OCI-LY7 (cell line): Measurements from ENCODE around the gene AP1S3. TPM values are rescaled to one million over a fixed set of nuclear protein-coding genes. Genes with fewer than 3 reads are reported as not detected.

Experiments
- BruUV-seq: library from RNA; stranded (reverse); fragments of 400-500 nt; replicated peaks from 2 replicates; lab custom pipeline; 2021; lab: Mats Ljungman, UMichigan
- CTCF ChIA-PET: fragments of 300-600 bp; sonication (Branson Sonifier 250); formaldehyde crosslinking; loops from one replicate; lab custom pipeline; 2022; ENCODE audit warnings: antibody characterized with exemption; ENCODE audit not compliant: unreplicated experiment; lab: Charles Lee
- POLR2A ChIA-PET: fragments of 300-600 bp; sonication (Branson Sonifier 250); formaldehyde crosslinking; loops from one replicate; lab custom pipeline; 2022; ENCODE audit warnings: antibody characterized with exemption; lab: Charles Lee
- DNase-seq: peaks from one replicate; pipeline ENCODE4 v3.0.0-alpha.2; 2015; ENCODE audit warnings: low spot score
- H2AFZ ChIP-seq: fragments of 200-600 bp; sonication (generic), shearing (Covaris generic); 2 replicates; pipeline ENCODE4 v1.6.1; 2014; ENCODE audit warnings: mild to moderate bottlenecking, antibody characterized with exemption, low read length, moderate library complexity
- H3K27ac ChIP-seq: fragments of 200-600 bp; sonication (generic); 2 replicates; pipeline ENCODE4 v1.5.1; 2014; ENCODE audit warnings: mixed run types, low read depth, mild to moderate bottlenecking, moderate library complexity, low read length, inconsistent platforms; ENCODE audit not compliant: poor library complexity, severe bottlenecking
- H3K36me3 ChIP-seq: fragments of 200-600 bp; sonication (generic); 2 replicates; pipeline ENCODE4 v1.6.1; 2014; ENCODE audit warnings: mild to moderate bottlenecking, antibody characterized with exemption, low read length, moderate library complexity, mixed read lengths; ENCODE audit not compliant: insufficient read depth
- H3K4me1 ChIP-seq: fragments of 200-600 bp; sonication (generic); 2 replicates; pipeline ENCODE4 v1.5.1; 2014; ENCODE audit warnings: mild to moderate bottlenecking, low read length; ENCODE audit not compliant: insufficient read depth, poor library complexity, severe bottlenecking
- H3K4me2 ChIP-seq: fragments of 200-600 bp; sonication (generic); 2 replicates; pipeline ENCODE4 v1.6.1; 2014; ENCODE audit warnings: mild to moderate bottlenecking, low read length
- H3K4me3 ChIP-seq: fragments of 200-600 bp; sonication (generic); 2 replicates; pipeline ENCODE4 v1.5.1; 2014; ENCODE audit warnings: mild to moderate bottlenecking, low read depth, low read length; ENCODE audit not compliant: poor library complexity, severe bottlenecking
- H3K79me2 ChIP-seq: fragments of 200-600 bp; sonication (generic); 2 replicates; pipeline ENCODE4 v1.6.1; 2016; ENCODE audit warnings: low read depth, mild to moderate bottlenecking, low read length, moderate library complexity, mixed read lengths; ENCODE audit not compliant: insufficient read depth
- H3K9me2 ChIP-seq: fragments of 200-600 bp; sonication (generic); 2 replicates; pipeline ENCODE4 v1.6.1; 2016; ENCODE audit warnings: mild to moderate bottlenecking, low read length, mixed read lengths; ENCODE audit not compliant: insufficient read depth
- H3K9me3 ChIP-seq: fragments of 200-600 bp; sonication (generic); 2 replicates; pipeline ENCODE4 v1.6.1; 2014; ENCODE audit warnings: mild to moderate bottlenecking, mixed run types, low read length, mixed read lengths
- H4K20me1 ChIP-seq: fragments of 200-600 bp; sonication (generic); 2 replicates; pipeline ENCODE4 v1.6.1; 2014; ENCODE audit warnings: mild to moderate bottlenecking, antibody characterized with exemption, low read length, moderate library complexity, mixed read lengths; ENCODE audit not compliant: insufficient read depth
- CTCF ChIP-seq: fragments of 200-600 bp; sonication (generic); conservative IDR thresholded peaks from 2 replicates; pipeline ENCODE4 v1.5.1; 2014; ENCODE audit warnings: mild to moderate bottlenecking, antibody characterized with exemption, low read length, moderate library complexity, mixed read lengths
- EZH2phosphoT487 ChIP-seq: fragments of 200-600 bp; sonication (generic); IDR thresholded peaks from 2 replicates; pipeline ENCODE4 v1.6.1; 2018; ENCODE audit warnings: low read depth, borderline replicate concordance, mild to moderate bottlenecking, mixed run types, antibody characterized with exemption, low read length, moderate library complexity, mixed read lengths
- intact Hi-C: fragments of 100-400 bp; cut with micrococcal nuclease; formaldehyde crosslinking; loops from one replicate; pipeline ENCODE4 v1.10.0; 2022; ENCODE audit not compliant: unreplicated experiment
- total RNA-seq, 2 experiments: library from RNA; depleted of rRNA in 1 of 2; stranded (reverse); fragments of >200 nt in 1 of 2; shearing (Covaris generic) in 1 of 2; gene quantifications; 2 replicates each; pipeline ENCODE4 v1.2.3, GENCODE V29; 2014 to 2022

AP1S3 gene
- total RNA-seq, 2 experiments from 2014 or later = 11.2 to 32.1 TPM

- ChIA-PET POLR2A (interaction anchor here (0.7 kb wide), 1 partner anchor 361 kb away, joined by 3 read pairs; no protein-coding TSS in a partner anchor), CTCF (no interaction called here)
- Histone ChIP-seq H3K36me3 (peaks cover 11% of the 10 kb centered on the region), H3K4me1 (no peaks in the 10 kb centered on the region), H3K4me2 (no peak overlapping the region), H3K27ac (no peak overlapping the region), H3K9me3 (no peaks in the 10 kb centered on the region), H3K79me2 (no peaks in the 10 kb centered on the region), H3K4me3 (no peak overlapping the region), H2AFZ (no peak overlapping the region), H4K20me1 (no peaks in the 10 kb centered on the region; the same call in 1 of the 2 replicates), H3K9me2 (no peaks in the 10 kb centered on the region)
- no peak for DNase-seq
- no TSS peak for BruUV-seq
- intact Hi-C loops = no loop called here
- no peak for TF ChIP-seq CTCF
Observed at GRCh38 chr2:223771475-223771874, 65.9 kb downstream of the AP1S3 start.

DNA sequence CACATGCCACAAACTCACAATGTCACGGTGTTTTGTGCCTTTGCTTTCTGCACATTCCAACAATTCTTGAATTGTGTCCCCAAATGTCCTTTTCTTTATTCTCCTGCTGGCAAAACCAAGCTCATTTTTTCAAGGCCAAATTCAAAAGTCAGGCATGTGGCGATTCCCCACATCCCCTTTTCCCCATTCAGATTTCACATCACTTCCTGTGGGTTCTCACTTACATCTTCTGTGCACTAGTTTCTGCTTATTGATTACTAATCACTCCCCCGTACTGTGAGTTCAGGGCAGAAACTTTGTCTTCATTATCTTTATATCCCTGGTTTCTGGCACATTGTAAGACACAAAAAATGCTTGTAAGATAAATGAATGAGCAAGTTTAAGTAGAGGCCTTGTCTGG lies 69.2 kb downstream of the AP1S3 start:
- Histone ChIP-seq H3K9me3 (no peaks in the 10 kb centered on the region), H3K27ac (no peak overlapping the region), H3K4me1 (no peaks in the 10 kb centered on the region), H3K36me3 (no peaks in the 10 kb centered on the region; the same call in 1 of the 2 replicates), H4K20me1 (no peaks in the 10 kb centered on the region), H3K9me2 (no peaks in the 10 kb centered on the region), H3K79me2 (no peaks in the 10 kb centered on the region), H2AFZ (no peak overlapping the region), H3K4me2 (no peak overlapping the region), H3K4me3 (no peak overlapping the region)
- DNase-seq = no peak
- ChIA-PET POLR2A (no interaction called here), CTCF (no interaction called here)
- intact Hi-C loops = no loop called here
- no TSS peak for BruUV-seq
- TF ChIP-seq EZH2phosphoT487 = no peak
- no peak for TF ChIP-seq CTCF

DNA sequence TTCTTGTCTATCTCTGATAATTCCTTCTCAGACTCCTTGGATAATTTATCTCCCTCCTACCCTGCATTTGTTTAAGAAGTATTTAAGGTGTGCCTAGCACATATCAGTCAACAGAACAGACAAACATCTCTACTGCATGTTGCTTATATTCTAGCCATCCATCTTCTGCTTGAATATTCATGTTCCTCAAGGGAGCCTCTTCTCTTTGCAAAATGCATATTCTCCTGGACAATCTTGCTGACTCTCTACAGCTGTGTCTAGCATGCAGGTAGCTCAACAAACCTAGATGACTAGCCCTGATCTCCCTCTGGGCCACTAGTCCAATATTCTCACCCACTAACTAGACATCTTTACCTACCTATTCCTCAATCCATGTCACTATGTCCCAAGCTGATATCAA lies 70.0 kb downstream of the AP1S3 start:
- intact Hi-C loops = no loop called here

More for the DNA sequence above, 70.0 kb downstream of the AP1S3 start:
- Histone ChIP-seq H3K4me3 (no peak overlapping the region), H3K27ac (no peak overlapping the region), H3K4me2 (no peak overlapping the region), H3K9me2 (no peaks in the 10 kb centered on the region), H2AFZ (no peak overlapping the region), H3K4me1 (no peaks in the 10 kb centered on the region), H3K79me2 (no peaks in the 10 kb centered on the region), H3K36me3 (no peaks in the 10 kb centered on the region; the same call in 1 of the 2 replicates), H3K9me3 (no peaks in the 10 kb centered on the region), H4K20me1 (no peaks in the 10 kb centered on the region)
- BruUV-seq = no TSS peak
- no peak for DNase-seq
- ChIA-PET POLR2A (no interaction called here), CTCF (no interaction called here)
- TF ChIP-seq CTCF (no peak), EZH2phosphoT487 (no peak)
